NCI-H2029 (cell line): ENCODE measurements around the gene EZH1.
"Not testable (repeated sequence)": the region's sequence is repeated elsewhere in the genome, so short reads cannot be mapped to it uniquely, and the experiment has no call there.

ENCODE experiments used
- DNase-seq: peaks from one replicate; lab custom pipeline; 2025; lab: John Stamatoyannopoulos, UW

Gene EZH1

GRCh38 chr17:42669977-42670788 is 74.7 kb downstream of the EZH1 start:
- no peak for DNase-seq

GRCh38 chr17:42669705-42669976 is 75.2 kb downstream of the EZH1 start:
- DNase-seq: no peak

- DNase-seq: no peak
Measured at GRCh38 chr17:42667088-42667951, 77.5 kb downstream of the EZH1 start.

- not testable (repeated sequence) for DNase-seq
Measured at GRCh38 chr17:42666126-42666525, 78.7 kb downstream of the EZH1 start.

- DNase-seq: no peak
Measured at GRCh38 chr17:42665581-42666001, 79.2 kb downstream of the EZH1 start.

GRCh38 chr17:42660692-42661345 is 84.0 kb downstream of the EZH1 start:
- no peak for DNase-seq

GRCh38 chr17:42659932-42660274 is 84.9 kb downstream of the EZH1 start:
- not testable (repeated sequence) for DNase-seq

- DNase-seq: peak; percentile 82
Measured at GRCh38 chr17:42659079-42659931, 85.5 kb downstream of the EZH1 start, which contains the start of gene TUBG2. TUBG2 (plus strand) TSS chr17:42659284; CDS start chr17:42659504, 220 bp downstream.

GRCh38 chr17:42657824-42658588 is 86.8 kb downstream of the EZH1 start:
- DNase-seq: no peak

- no peak for DNase-seq
Measured at GRCh38 chr17:42655528-42655927, 89.3 kb downstream of the EZH1 start.

- DNase-seq: no peak
Measured at GRCh38 chr17:42653179-42654124, 91.4 kb downstream of the EZH1 start.

GRCh38 chr17:42651392-42651791 is 93.4 kb downstream of the EZH1 start:
- DNase-seq: no peak
